Measurements from ENCODE around the gene ARHGEF5. TPM values are rescaled to one million over a fixed set of nuclear protein-coding genes. Genes with fewer than 3 reads are reported as not detected.

The ARHGEF5 gene
- total and polyA plus RNA-seq, 12 donors, result 0.46 to 3.9 (median 1.8) TPM

DNA sequence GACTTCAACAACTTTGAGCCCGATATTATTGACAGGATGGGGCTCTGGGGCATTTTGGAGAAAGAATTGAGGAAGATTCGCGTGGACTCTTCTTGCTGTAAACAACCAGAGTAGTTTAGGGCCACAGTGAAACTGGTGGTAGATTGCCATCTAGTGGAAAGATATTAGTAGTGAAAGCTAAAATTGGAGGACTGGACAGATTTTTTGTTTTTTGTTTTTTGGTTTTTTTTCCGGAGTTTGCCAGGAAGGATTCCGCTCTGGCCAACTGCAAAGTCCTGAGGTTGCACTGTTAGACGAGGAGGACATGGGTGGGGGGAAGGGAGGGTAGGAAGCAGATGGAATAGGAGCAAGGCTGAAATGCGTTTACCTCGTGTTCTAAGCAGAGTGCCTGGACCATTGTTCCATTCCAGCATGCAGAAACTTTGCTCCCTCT, 36.6 kb downstream of the ARHGEF5 start:
- DNase-seq (peak in 1 of 2 donors; percentile 24), ATAC-seq (peak in 7 of 8 donors; percentile 52 to 87 (median 80))
- no peaks in the 10 kb centered on the region for H3K9me3 ChIP-seq
- peaks cover 0 to 3% (median 0%) of the 10 kb centered on the region in 7 donors for H3K27me3 ChIP-seq
- TF ChIP-seq, protein P1, sequence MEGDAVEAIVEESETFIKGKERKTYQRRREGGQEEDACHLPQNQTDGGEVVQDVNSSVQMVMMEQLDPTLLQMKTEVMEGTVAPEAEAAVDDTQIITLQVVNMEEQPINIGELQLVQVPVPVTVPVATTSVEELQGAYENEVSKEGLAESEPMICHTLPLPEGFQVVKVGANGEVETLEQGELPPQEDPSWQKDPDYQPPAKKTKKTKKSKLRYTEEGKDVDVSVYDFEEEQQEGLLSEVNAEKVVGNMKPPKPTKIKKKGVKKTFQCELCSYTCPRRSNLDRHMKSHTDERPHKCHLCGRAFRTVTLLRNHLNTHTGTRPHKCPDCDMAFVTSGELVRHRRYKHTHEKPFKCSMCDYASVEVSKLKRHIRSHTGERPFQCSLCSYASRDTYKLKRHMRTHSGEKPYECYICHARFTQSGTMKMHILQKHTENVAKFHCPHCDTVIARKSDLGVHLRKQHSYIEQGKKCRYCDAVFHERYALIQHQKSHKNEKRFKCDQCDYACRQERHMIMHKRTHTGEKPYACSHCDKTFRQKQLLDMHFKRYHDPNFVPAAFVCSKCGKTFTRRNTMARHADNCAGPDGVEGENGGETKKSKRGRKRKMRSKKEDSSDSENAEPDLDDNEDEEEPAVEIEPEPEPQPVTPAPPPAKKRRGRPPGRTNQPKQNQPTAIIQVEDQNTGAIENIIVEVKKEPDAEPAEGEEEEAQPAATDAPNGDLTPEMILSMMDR (IDR thresholded peaks at IDR 0.05), result peak; percentile 36 to 80 (median 71)
- H3K36me3 ChIP-seq, result no peaks in the 10 kb centered on the region
- H3K27ac ChIP-seq, result no peak overlapping the region
- 6 to 19% methylated on average over 8 of the region's 8 CpGs for WGBS, 2 donors
- intact Hi-C loops (cut with DNase I), result loop anchor here in 1 of 10 donors (10.0 kb wide), 1 partner anchor 487 kb away; the partner anchor contains the start of gene TCAF1
- peaks cover 0 to 13% (median 0%) of the 10 kb centered on the region in 9 donors for H3K4me1 ChIP-seq
- H3K4me3 ChIP-seq, result no peak overlapping the region

DNA sequence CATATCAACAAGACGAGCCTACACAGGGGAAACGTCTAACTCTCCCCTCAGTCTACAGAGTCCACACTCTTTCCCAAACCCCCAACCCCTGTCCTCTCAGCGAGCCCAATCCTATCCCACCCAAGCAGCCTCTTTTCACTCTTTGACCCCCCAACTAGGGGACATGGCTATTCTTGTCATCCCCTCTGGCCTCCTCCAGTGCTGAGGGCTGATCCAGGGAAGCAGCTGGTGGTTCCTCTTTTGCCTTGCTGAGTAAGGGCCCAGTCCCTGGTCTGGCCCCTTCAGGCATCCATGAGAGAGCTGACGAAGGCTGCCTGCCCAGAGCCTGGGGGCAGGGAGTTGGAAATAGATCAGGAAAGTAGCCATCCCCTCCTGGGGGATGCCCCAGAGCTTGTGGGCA, 41.9 kb downstream of the ARHGEF5 start:
- TF ChIP-seq, protein P1 (IDR thresholded peaks at IDR 0.05), result no peak
- 78 to 79% methylated on average over 4 of the region's 4 CpGs for WGBS, 2 donors
- Histone ChIP-seq H3K36me3 (no peaks in the 10 kb centered on the region), H3K27me3 (peaks cover 0 to 13% (median 0%) of the 10 kb centered on the region in 7 donors), H3K27ac (no peak overlapping the region), H3K9me3 (no peaks in the 10 kb centered on the region), H3K4me3 (no peak overlapping the region), H3K4me1 (no peaks in the 10 kb centered on the region)
- ATAC-seq (peak in 1 of 8 donors; percentile 16), DNase-seq (no peak)
- intact Hi-C loops (cut with DNase I), result loop anchor here in 1 of 10 donors (10.0 kb wide), 1 partner anchor 492 kb away; the partner anchor contains the start of gene TCAF1

DNA sequence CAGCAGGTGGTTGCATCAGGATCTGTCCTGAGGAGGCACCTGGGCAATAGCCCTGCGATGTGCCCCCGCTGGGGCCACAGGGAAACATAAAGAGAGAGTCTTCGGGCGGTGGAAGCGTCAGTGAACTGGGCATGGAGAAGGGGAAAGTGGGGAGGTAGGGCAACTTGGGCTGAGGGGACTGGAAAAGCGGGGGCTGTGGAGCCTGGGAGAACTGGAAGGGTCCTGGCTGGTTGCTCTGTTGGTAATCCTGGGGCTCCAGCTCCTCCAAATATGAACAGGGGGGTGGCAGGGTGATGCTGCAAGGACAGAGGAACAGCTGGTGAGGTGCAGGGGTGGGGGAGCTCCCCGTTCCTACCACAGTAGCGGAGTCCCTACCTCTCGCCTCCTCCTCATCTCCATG, 43.1 kb downstream of the ARHGEF5 start:
- ATAC-seq, result no peak
- TF ChIP-seq, protein P1 (IDR thresholded peaks at IDR 0.05), result no peak
- DNase-seq, result no peak

DNA sequence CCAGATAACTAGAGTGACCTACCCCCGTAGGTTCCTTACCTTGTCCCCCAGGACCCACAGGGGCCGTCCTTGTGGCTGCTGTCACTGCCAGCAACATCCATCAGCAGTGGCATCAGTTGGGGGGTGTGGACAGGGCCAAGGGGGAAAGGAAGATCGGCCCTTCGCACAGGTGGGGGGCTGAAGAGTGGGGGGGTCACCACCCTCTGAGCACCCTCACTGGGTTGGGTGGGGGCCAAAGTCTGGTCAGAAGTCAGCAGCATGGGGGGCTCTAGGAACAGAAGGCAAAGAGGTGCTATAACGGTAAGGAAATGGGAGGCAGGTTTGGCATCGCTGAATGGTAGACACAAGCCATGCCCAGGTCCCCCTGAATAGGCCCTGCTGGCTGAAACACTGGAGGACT, 43.7 kb downstream of the ARHGEF5 start:
- TF ChIP-seq, protein P1 (IDR thresholded peaks at IDR 0.05), result no peak
- H3K27ac ChIP-seq, result no peak overlapping the region
- peaks cover 0 to 17% (median 0%) of the 10 kb centered on the region in 7 donors for H3K27me3 ChIP-seq
- ATAC-seq, result no peak
- H3K4me3 ChIP-seq, result no peak overlapping the region
- intact Hi-C loops (cut with DNase I), result loop anchor here in 1 of 10 donors (10.0 kb wide), 1 partner anchor 494 kb away; the partner anchor contains the start of gene TCAF1
- no peaks in the 10 kb centered on the region for H3K4me1 ChIP-seq
- 83 to 88% methylated on average over 6 of the region's 6 CpGs for WGBS, 2 donors
- H3K36me3 ChIP-seq, result no peaks in the 10 kb centered on the region
- no peak for DNase-seq
- H3K9me3 ChIP-seq, result no peaks in the 10 kb centered on the region

More for the DNA sequence above, 43.1 kb downstream of the ARHGEF5 start:
- WGBS, 2 donors, result 78 to 83% methylated on average over 9 of the region's 9 CpGs
- Histone ChIP-seq H3K4me3 (no peak overlapping the region), H3K27ac (no peak overlapping the region), H3K4me1 (no peaks in the 10 kb centered on the region), H3K27me3 (peaks cover 0 to 17% (median 0%) of the 10 kb centered on the region in 7 donors), H3K9me3 (no peaks in the 10 kb centered on the region), H3K36me3 (no peaks in the 10 kb centered on the region)
- intact Hi-C loops (cut with DNase I), result loop anchor here in 1 of 10 donors (10.0 kb wide), 1 partner anchor 493 kb away; the partner anchor contains the start of gene TCAF1

All from heart right ventricle (tissue), 16 donors.